Ectodermal cell (in vitro differentiated cells): ENCODE results near the gene SPIN1.

Experiments used
- H3K27ac ChIP-seq: 2 replicates; pipeline ENCODE4 v1.7.0; 2013; ENCODE audit warnings: mild to moderate bottlenecking, low read depth, low read length; ENCODE audit not compliant: insufficient read depth, poor library complexity, severe bottlenecking
- H3K27me3 ChIP-seq: 2 replicates; pipeline ENCODE4 v1.7.0; 2013; ENCODE audit warnings: mild to moderate bottlenecking, low read length; ENCODE audit not compliant: insufficient read depth, control insufficient read depth, poor library complexity, severe bottlenecking
- H3K36me3 ChIP-seq: one replicate; pipeline ENCODE4 v1.7.0; 2013; ENCODE audit warnings: low read length; ENCODE audit not compliant: control insufficient read depth, insufficient read depth
- H3K4me1 ChIP-seq: one replicate; pipeline ENCODE4 v1.7.0; 2013; ENCODE audit warnings: low read length; ENCODE audit not compliant: control insufficient read depth, insufficient read depth
- H3K4me3 ChIP-seq: 2 replicates; pipeline ENCODE4 v1.7.0; 2013; ENCODE audit warnings: low read depth, low read length, control low read depth; ENCODE audit not compliant: insufficient read depth
- H3K9me3 ChIP-seq: 2 replicates; pipeline ENCODE4 v1.7.0; 2013; ENCODE audit warnings: mild to moderate bottlenecking, low read length, moderate library complexity; ENCODE audit not compliant: control insufficient read depth
- WGBS, 2 experiments: methylation state at CpG; one replicate each; pipeline ENCODE4 v1.1.7; 2013; ENCODE audit warnings: missing lambda C conversion rate in 2 of 2; 5-methylcytosine and 5-hydroxymethylcytosine counted together

Gene SPIN1

GRCh38 chr9:88387552-88388202 is 567 bp upstream of the SPIN1 start:
- H3K27me3 ChIP-seq = peaks cover 14% of the 10 kb centered on the region
- H3K4me1 ChIP-seq = peaks cover 4% of the 10 kb centered on the region
- 1% methylated on average over 40 of the region's 40 CpGs for WGBS, 2 experiments
- H3K27ac ChIP-seq = no peak overlapping the region
- peak overlapping the region; percentile 81 for H3K4me3 ChIP-seq
- no peaks in the 10 kb centered on the region for H3K36me3 ChIP-seq
- H3K9me3 ChIP-seq = no peaks in the 10 kb centered on the region

- Histone ChIP-seq H3K36me3 (no peaks in the 10 kb centered on the region), H3K4me3 (peak overlapping the region; percentile 81), H3K27ac (peak overlapping the region; percentile 95), H3K9me3 (no peaks in the 10 kb centered on the region), H3K4me1 (peaks cover 4% of the 10 kb centered on the region), H3K27me3 (peaks cover 14% of the 10 kb centered on the region)
- WGBS, 2 experiments = 0% methylated on average over 67 to 69 of the region's 71 CpGs
Measured at GRCh38 chr9:88388886-88389605, 802 bp downstream of the SPIN1 start.

GRCh38 chr9:88390371-88390990 is 2.2 kb downstream of the SPIN1 start:
- H3K4me1 ChIP-seq = peaks cover 4% of the 10 kb centered on the region
- 85 to 100% methylated on average over 1 to 2 of the region's 3 CpGs for WGBS, 2 experiments
- H3K9me3 ChIP-seq = no peaks in the 10 kb centered on the region
- H3K4me3 ChIP-seq = no peak overlapping the region
- H3K27me3 ChIP-seq = peaks cover 14% of the 10 kb centered on the region
- H3K36me3 ChIP-seq = no peaks in the 10 kb centered on the region
- no peak overlapping the region for H3K27ac ChIP-seq

GRCh38 chr9:88391236-88391635 is 3.0 kb downstream of the SPIN1 start:
- peaks cover 4% of the 10 kb centered on the region for H3K4me1 ChIP-seq
- H3K9me3 ChIP-seq = no peaks in the 10 kb centered on the region
- peaks cover 14% of the 10 kb centered on the region for H3K27me3 ChIP-seq
- no peak overlapping the region for H3K4me3 ChIP-seq
- H3K27ac ChIP-seq = no peak overlapping the region
- WGBS, 2 experiments = 86 to 90% methylated on average over 2 of the region's 2 CpGs
- no peaks in the 10 kb centered on the region for H3K36me3 ChIP-seq

GRCh38 chr9:88391921-88392320 is 3.7 kb downstream of the SPIN1 start:
- 93 to 100% methylated on average over 2 to 3 of the region's 3 CpGs for WGBS, 2 experiments
- Histone ChIP-seq H3K27ac (no peak overlapping the region), H3K27me3 (peaks cover 10% of the 10 kb centered on the region), H3K36me3 (no peaks in the 10 kb centered on the region), H3K4me3 (no peak overlapping the region), H3K9me3 (no peaks in the 10 kb centered on the region), H3K4me1 (peaks cover 4% of the 10 kb centered on the region)

GRCh38 chr9:88392549-88392948 is 4.3 kb downstream of the SPIN1 start:
- WGBS, 2 experiments = 88% methylated on average over 1 of the region's 1 CpG; no CpG with 5 or more reads in 1 of the 2 experiments
- Histone ChIP-seq H3K36me3 (no peaks in the 10 kb centered on the region), H3K27ac (no peak overlapping the region), H3K27me3 (peaks cover 4% of the 10 kb centered on the region), H3K9me3 (no peaks in the 10 kb centered on the region), H3K4me3 (no peak overlapping the region), H3K4me1 (peaks cover 4% of the 10 kb centered on the region)

- H3K9me3 ChIP-seq = no peaks in the 10 kb centered on the region
- 100% methylated on average over 1 of the region's 3 CpGs for WGBS, 2 experiments
- H3K27me3 ChIP-seq = no peaks in the 10 kb centered on the region
- H3K36me3 ChIP-seq = no peaks in the 10 kb centered on the region
- H3K4me1 ChIP-seq = peaks cover 9% of the 10 kb centered on the region
- no peak overlapping the region for H3K4me3 ChIP-seq
- no peak overlapping the region for H3K27ac ChIP-seq
Measured at GRCh38 chr9:88396836-88397577, 8.8 kb downstream of the SPIN1 start.

- H3K27ac ChIP-seq = no peak overlapping the region
- WGBS, 2 experiments = 86 to 90% methylated on average over 4 to 5 of the region's 5 CpGs
- no peaks in the 10 kb centered on the region for H3K27me3 ChIP-seq
- no peak overlapping the region for H3K4me3 ChIP-seq
- H3K4me1 ChIP-seq = peaks cover 9% of the 10 kb centered on the region
- H3K36me3 ChIP-seq = no peaks in the 10 kb centered on the region
- H3K9me3 ChIP-seq = no peaks in the 10 kb centered on the region
Measured at GRCh38 chr9:88398016-88398415, 9.8 kb downstream of the SPIN1 start.

- Histone ChIP-seq H3K9me3 (no peaks in the 10 kb centered on the region), H3K4me1 (peaks cover 9% of the 10 kb centered on the region), H3K27ac (peak overlapping the region; percentile 26), H3K4me3 (no peak overlapping the region), H3K36me3 (no peaks in the 10 kb centered on the region), H3K27me3 (no peaks in the 10 kb centered on the region)
- WGBS, 2 experiments = 85 to 90% methylated on average over 3 of the region's 3 CpGs
Measured at GRCh38 chr9:88399966-88400365, 11.7 kb downstream of the SPIN1 start.

GRCh38 chr9:88403340-88403739 is 15.1 kb downstream of the SPIN1 start:
- no peaks in the 10 kb centered on the region for H3K9me3 ChIP-seq
- WGBS, 2 experiments = 90 to 94% methylated on average over 4 of the region's 4 CpGs

More at GRCh38 chr9:88403340-88403739, 15.1 kb downstream of the SPIN1 start:
- Histone ChIP-seq H3K27me3 (no peaks in the 10 kb centered on the region), H3K4me1 (peaks cover 9% of the 10 kb centered on the region), H3K27ac (no peak overlapping the region), H3K4me3 (no peak overlapping the region), H3K36me3 (no peaks in the 10 kb centered on the region)
